Colonic mucosa (tissue), 4 donors: ENCODE results near the gene RARS1. TPM values are rescaled to one million over a fixed set of nuclear protein-coding genes. Genes with fewer than 3 reads are reported as not detected.

Experiments
- DNase-seq: peaks from one replicate; pipeline ENCODE4 v3.0.0-alpha.2; 2020
- H3K27ac ChIP-seq: fragments of 200-600 bp; one replicate; pipeline ENCODE4 v1.8.0; 2021
- H3K27me3 ChIP-seq: fragments of 200-600 bp; one replicate; pipeline ENCODE4 v1.8.0; 2021
- H3K36me3 ChIP-seq: fragments of 200-600 bp; one replicate; pipeline ENCODE4 v1.8.0; 2021
- H3K4me1 ChIP-seq: fragments of 200-600 bp; one replicate; pipeline ENCODE4 v1.8.0; 2021; ENCODE audit warnings: mild to moderate bottlenecking
- H3K4me3 ChIP-seq: fragments of 200-600 bp; one replicate; pipeline ENCODE4 v1.8.0; 2021
- H3K9ac ChIP-seq, 2 donors: one replicate each; pipeline ENCODE4 v1.7.0; 2013; ENCODE audit warnings: control low read depth in 2 of 2, low read depth in 2 of 2, low read length in 2 of 2
- H3K9me3 ChIP-seq: fragments of 200-600 bp; one replicate; pipeline ENCODE4 v1.8.0; 2021
- intact Hi-C: fragments of 100-400 bp; cut with DNase I; formaldehyde crosslinking; loops from one replicate; pipeline ENCODE4 v1.14.1; 2022
- microRNA-seq: library from miRNA; unstranded; fragments of <30 nt; microRNA quantifications from one replicate; pipeline ENCODE4, GENCODE V29; 2019
- total RNA-seq, 2 donors: library from RNA; stranded (reverse); fragmentation: NEBNext Ultra II Directional in 1 of 2; extraction: Animal tissue kit (Norgen Biotek cat#: 25700) in 1 of 2; gene quantifications; one replicate each; pipeline ENCODE4 v1.2.1, GENCODE V29; 2021
- TF ChIP-seq, protein P1 (sequence below): fragments of 200-600 bp; IDR thresholded peaks from one replicate; pipeline ENCODE4 v1.8.0; 2022; ENCODE audit warnings: antibody characterized with exemption, mild to moderate bottlenecking
- donor health status: healthy.
- donor health status: DM: no; HTN: no; CAD: no.
- donor health status: DM: no; HTN: no; CAD: no.

The RARS1 gene
- total RNA-seq, 2 donors from 2014 or later = 61.8 to 85.5 TPM

DNA sequence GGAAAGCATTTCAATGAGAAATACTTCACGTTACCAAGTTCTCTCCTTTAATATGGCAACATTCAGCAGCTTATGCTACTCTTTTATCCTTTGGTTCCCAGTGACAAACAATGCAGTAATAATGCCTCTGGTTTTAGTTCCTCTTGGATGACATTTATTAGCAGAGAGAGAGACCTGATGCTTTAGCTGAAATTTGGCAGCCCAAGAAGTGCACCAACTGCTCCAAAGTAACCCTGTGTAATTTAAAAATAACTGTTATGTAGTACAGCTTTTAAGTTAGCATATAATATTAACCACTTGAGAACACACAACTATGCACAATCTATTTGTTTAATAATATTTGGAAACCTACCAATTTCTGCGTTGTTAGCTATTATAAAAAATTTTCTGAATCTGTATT, 71.1 kb downstream of the RARS1 start:
- Histone ChIP-seq H3K9ac (no peak overlapping the region), H3K27ac (no peak overlapping the region), H3K4me3 (no peak overlapping the region), H3K4me1 (no peaks in the 10 kb centered on the region), H3K36me3 (peaks cover 11% of the 10 kb centered on the region), H3K9me3 (no peaks in the 10 kb centered on the region), H3K27me3 (no peaks in the 10 kb centered on the region)
- TF ChIP-seq, protein P1, sequence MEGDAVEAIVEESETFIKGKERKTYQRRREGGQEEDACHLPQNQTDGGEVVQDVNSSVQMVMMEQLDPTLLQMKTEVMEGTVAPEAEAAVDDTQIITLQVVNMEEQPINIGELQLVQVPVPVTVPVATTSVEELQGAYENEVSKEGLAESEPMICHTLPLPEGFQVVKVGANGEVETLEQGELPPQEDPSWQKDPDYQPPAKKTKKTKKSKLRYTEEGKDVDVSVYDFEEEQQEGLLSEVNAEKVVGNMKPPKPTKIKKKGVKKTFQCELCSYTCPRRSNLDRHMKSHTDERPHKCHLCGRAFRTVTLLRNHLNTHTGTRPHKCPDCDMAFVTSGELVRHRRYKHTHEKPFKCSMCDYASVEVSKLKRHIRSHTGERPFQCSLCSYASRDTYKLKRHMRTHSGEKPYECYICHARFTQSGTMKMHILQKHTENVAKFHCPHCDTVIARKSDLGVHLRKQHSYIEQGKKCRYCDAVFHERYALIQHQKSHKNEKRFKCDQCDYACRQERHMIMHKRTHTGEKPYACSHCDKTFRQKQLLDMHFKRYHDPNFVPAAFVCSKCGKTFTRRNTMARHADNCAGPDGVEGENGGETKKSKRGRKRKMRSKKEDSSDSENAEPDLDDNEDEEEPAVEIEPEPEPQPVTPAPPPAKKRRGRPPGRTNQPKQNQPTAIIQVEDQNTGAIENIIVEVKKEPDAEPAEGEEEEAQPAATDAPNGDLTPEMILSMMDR = no peak
- no peak for DNase-seq
- intact Hi-C loops = no loop called here

- Histone ChIP-seq H3K27ac (no peak overlapping the region), H3K4me1 (no peaks in the 10 kb centered on the region), H3K9ac (no peak overlapping the region), H3K27me3 (no peaks in the 10 kb centered on the region), H3K9me3 (no peaks in the 10 kb centered on the region), H3K4me3 (no peak overlapping the region), H3K36me3 (no peaks in the 10 kb centered on the region)
- DNase-seq = no peak
- intact Hi-C loops = no loop called here
- TF ChIP-seq, protein P1 = no peak
Measured at GRCh38 chr5:168562279-168562678, 76.0 kb downstream of the RARS1 start.

GRCh38 chr5:168563959-168564358, 77.7 kb downstream of the RARS1 start:
- Histone ChIP-seq H3K27me3 (no peaks in the 10 kb centered on the region), H3K27ac (no peak overlapping the region), H3K9me3 (no peaks in the 10 kb centered on the region), H3K4me1 (no peaks in the 10 kb centered on the region), H3K4me3 (no peak overlapping the region), H3K9ac (no peak overlapping the region), H3K36me3 (no peaks in the 10 kb centered on the region)
- intact Hi-C loops = no loop called here
- TF ChIP-seq, protein P1 = no peak
- no peak for DNase-seq

DNA sequence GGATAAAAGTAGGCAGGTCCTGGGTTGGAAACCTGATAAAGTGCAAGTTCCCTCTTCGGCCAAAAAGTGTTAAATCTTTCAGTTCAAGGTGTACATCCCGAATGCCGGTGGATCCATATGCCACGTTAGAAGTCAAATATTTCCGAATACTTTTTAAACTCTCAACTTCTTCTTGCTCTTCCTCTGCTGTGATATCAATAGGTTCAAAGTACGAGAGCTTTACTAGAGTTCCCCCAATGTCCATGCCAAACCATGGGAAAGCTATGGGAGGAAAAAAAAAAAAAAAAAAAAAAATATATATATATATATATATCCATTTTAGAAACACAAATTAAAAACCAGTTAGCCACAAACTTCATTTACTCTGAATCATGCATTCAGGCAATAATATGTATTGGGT, 82.5 kb downstream of the RARS1 start:
- no peaks in the 10 kb centered on the region for H3K27me3 ChIP-seq
- TF ChIP-seq, protein P1 = no peak
- no peaks in the 10 kb centered on the region for H3K4me1 ChIP-seq
- H3K36me3 ChIP-seq = no peaks in the 10 kb centered on the region
- no peak for DNase-seq
- no peaks in the 10 kb centered on the region for H3K9me3 ChIP-seq
- intact Hi-C loops = no loop called here
- no peak overlapping the region for H3K9ac ChIP-seq
- H3K27ac ChIP-seq = no peak overlapping the region
- no peak overlapping the region for H3K4me3 ChIP-seq

Small RNA genes lying within 50 kb of the gene (microRNA-seq; reads per million reads assigned to microRNA genes)
- gene MIR103A1 (not detected), gene MIR103B1 (not detected)

Other genes with a start within 250 kb of the RARS1 start
- 10 to 100 TPM; 15.3 to 33.3 TPM for gene WWC1, start 194.8 kb upstream of the RARS1 start, total RNA-seq
- gene FBLL1, start 42.8 kb downstream of the RARS1 start, total RNA-seq = under 1 TPM in 1 of 2 donors, not detected in 1; 0.58 TPM
- gene PANK3, start 92.9 kb downstream of the RARS1 start, total RNA-seq = 100 to 1,000 TPM; 114 to 190 TPM